GM18520 (cell line): ENCODE data around the gene GLP1R.

Experiments used
- ATAC-seq: cut with Tn5 transposase; IDR thresholded peaks from one replicate; pipeline ENCODE4 v1.9.1; 2021; ENCODE audit not compliant: unreplicated experiment

The GLP1R gene

DNA sequence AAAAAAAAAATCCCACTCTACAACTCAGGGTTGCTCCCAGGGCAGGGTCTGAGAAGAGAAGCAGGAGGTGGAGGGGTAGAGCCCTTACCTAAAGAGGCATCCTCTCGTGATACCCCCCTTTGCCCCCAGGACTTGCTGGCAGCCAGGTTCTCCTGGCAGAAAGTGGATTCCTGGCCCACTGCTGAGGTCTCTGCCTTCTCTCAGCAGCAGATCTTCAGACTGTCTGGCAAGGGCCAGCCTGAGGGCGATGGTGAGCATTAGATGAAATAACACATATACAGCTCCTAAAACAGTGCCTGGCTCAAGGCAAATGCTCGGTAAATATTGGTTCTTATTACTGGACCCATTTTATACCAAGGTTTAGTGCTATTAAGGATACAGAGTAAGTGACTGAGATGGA is 4.8 kb upstream of the GLP1R start:
- ATAC-seq, result no peak

DNA sequence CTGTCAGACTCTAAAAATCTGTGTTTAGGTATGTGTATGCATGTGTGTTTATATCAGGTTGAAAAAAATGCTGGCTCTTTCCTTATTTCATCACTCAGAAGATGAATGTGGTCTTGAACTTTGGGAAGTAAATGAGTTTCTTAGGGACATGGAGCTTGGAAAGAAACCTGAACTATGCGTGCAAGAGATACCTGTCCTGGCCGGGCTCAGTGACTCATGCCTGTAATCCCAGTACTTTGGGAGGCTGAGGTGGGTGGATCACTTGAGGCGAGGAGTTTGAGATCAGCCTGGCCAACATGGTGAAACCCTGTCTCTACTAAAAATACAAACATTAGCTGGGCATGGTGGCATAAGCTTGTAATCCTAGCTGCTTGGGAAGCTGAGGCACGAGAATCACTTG is 4.4 kb upstream of the GLP1R start:
- no peak for ATAC-seq

DNA sequence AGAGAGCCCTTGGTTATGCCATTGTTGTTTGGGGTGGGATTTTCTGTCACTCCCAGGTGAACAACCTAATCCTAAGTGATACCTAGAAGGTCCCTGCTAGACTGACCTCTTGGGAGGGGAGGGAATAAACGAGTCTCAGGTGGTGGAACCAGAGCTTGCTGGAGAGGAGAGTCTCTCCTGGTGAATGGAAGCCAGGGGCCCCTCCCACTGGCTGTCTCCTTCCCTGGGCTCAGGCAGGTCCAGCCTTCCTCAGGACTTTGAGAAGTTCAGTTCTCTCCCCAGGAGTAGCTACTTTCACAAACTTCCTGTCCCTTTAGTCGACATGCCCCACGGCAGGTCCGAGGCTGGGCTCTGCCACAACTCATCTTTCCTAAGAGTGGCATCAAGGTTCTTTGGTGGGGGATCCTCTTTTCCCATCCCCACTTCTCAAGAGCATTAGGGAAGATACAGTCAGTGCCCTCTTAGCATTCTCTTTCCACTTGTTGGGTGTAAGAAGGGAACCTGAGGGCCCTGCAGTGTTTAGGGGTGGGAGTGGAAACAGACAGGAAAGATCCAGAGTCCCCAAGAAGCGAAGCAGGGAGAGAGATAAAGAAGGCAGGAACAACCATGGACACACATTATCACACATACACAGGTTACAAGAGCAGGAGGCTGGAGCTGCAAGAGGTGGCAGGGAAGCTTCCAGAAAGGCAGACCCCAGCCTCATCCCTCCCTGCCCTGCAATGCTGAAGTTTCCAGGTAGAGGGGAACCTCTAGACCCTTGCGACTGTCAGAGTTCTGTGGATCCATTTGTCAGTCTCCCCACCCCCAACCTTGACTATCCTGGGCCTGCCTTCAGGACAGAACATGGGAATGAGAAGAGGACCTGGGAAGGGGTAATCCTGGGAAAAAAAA is 900 bp upstream of the GLP1R start:
- ATAC-seq, result no peak

DNA sequence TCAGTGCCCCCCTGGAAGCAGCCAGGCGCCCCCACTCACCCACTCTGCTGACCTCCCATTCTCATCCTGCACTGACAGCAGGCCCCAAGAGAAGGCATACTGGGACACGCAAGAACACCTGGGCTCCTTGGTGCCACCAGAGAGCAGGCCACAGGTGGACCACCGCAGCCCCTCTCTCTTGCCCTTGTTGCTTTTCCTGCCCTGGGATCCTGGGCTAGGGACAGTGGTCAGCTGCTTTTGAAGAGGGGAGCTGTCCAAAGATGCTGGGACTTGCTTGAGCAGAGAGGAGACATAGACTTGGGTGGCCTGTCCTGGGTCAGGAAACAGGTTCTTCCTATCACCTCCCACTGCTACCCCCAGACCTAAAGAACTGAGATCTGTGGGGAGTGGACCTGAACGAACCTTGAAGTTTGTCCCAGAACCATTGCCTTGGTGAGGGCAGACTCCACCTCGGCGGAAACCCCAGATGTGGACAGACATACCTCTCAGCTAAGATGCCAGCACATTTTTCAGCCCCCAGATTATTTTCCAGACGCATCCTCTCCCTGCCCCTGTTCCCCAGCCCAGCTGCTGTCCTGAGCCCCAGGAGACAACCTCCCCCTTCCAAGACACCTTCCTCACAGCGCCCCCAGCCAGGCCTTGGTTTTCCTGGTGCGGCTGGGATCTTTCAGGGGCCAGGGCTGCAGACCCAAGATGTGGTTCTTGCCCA is 1.1 kb downstream of the GLP1R start:
- ATAC-seq, result no peak

DNA sequence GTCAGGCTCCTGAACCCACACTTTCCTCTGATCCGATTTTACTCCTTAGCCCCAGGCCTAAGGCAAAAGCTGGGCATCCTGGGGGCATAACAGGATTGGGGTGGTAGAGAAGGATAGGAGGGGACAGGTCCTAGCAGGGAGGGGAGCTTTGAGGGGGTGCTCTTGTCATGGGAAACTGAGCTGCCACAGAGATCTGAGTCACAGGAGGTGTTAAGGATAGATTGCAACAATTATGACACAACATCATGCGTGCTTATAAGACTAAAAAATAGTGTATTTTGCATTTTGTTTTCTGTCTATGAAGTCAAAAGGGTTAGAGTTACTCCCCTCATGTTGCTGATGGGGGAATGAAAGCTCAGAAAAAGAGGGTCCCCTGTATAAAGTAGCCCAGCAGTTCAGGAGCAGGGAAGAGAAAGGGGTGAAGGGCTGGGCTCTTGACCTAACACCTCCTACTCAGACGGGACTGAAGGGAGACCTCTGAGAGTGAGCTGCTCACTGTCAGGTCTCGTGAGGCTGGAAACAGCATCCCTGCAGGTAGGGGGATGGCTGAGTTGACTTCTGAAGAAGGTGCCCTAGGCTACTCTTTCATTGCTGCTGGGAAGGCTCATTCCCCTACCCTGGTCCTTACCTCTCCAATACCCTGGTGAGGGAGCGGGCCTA is 2.0 kb downstream of the GLP1R start:
- no peak for ATAC-seq

GRCh38 chr6:39051399-39052122 is 3.0 kb downstream of the GLP1R start:
- ATAC-seq, result no peak

DNA sequence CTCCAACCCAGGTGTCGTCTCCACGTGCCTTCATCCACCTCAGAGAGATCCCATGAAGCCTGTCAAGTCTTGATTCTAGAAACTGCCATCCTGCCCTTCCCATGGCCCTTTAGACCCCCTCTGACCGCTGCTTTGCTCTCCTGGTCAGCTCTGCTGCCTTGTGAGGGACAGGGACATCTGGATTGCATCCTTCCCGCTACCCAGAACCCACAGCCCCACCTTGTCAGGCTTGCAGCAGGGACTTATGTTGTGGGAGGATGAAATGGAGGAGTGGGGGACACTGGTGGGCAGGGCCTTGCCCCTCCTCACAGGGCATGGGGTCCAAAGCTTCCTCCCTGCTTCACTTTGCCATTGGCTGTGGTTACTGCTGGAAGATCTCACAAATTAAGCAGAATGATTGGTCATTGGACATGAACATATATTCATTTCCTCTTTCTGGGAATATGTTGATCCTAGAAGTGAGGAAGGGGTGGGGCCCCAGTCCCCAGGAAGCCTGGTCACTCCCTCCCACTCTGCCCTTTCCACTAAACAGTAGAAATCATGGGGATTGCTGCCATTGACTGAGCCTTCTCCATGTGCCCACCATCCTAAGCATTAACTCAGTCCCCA is 4.5 kb downstream of the GLP1R start:
- no peak for ATAC-seq

- no peak for ATAC-seq
These were observed 5.4 kb downstream of the GLP1R start for GRCh38 chr6:39053854-39054576.

DNA sequence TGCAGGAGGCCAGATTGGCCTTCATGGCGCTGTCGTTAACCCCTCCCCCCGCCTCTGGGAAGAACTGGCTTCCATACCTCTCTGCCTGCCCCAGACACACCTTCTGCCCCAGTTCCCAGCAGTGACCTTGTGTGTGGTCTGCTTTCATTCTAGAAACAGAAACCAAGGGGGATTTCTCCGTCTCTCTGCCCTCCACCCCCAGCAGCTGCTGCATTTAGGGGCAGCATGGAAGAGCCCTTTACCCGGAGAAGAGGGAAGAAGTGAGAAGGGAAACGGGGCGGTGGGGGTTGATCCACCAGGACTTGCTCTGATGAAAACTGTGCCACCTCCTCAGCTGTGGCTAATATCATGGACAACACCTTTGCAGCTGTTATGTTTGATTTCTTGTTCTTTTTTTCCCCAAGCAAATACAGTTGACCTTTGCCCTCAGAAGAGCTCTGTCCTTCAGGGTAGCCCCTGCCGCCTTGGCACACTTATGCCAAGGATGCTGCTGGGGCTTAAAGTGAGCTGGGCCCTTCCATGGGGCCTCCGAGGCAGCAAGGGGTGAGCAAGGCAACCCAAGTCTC is 6.1 kb downstream of the GLP1R start:
- no peak for ATAC-seq

- no peak for ATAC-seq
These were observed 7.1 kb downstream of the GLP1R start for GRCh38 chr6:39055661-39056060.

- no peak for ATAC-seq
These were observed 7.6 kb downstream of the GLP1R start for GRCh38 chr6:39056191-39056590.

DNA sequence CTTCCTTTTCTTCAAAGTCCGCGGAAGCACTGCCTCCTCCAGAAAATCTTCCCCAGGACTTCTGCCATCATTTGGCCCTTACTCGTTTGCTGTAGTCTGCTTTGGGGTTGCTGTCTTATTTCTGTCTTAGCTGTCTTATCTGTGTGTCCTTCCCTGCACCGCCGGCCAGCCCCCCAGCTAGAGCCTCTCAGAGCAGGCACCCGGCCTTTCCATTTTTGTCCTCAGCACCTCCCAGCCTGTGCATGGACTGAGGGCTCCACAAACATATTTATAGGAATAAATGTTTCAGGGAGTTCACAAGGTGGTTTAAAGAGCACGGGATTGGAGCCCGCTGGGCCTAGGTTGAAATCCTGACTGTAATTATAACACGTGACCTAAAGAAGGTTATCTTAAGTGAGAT is 8.1 kb downstream of the GLP1R start:
- ATAC-seq, result no peak

DNA sequence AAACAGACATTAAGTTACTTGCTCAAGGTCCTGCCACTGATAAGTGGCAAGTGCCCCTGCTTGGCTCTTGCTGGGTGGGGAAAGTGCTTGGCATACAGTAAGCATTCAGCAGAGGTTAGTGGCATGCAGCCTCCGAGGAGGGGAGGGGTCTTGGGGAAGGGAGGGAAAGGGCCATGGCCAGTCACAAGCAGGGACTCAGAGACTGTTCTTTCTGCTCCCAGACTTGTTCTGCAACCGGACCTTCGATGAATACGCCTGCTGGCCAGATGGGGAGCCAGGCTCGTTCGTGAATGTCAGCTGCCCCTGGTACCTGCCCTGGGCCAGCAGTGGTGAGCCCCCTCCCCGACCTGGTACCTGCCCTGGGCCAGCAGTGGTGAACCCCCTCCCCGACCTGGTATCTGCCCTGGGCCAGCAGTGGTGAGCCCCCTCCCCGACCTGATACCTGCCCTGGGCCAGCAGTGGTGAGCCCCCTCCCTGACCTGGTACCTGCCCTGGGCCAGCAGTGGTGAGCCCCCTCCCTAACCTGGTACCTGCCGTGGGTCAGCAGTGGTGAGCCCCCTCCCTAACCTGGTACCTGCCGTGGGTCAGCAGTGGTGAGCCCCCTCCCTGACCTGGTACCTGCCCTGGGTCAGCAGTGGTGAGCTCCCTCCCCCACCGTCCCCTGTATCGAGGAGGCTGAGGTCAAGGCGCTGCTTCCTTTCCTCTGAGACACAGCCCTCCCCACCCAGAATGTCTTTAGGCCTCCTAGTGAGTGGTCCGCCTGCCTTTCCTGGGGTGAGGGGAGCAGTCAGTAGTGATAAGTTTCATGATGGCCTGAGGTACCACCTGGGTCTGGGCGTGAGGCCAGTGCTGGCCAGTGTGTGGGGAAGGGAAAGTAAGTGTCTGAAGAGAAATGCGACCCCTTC is 8.9 kb downstream of the GLP1R start:
- ATAC-seq, result no peak

- no peak for ATAC-seq
These were observed 10.0 kb downstream of the GLP1R start for GRCh38 chr6:39058471-39059147.

GRCh38 chr6:39059496-39060310 is 11.1 kb downstream of the GLP1R start:
- no peak for ATAC-seq

GRCh38 chr6:39060467-39061160 is 12.0 kb downstream of the GLP1R start:
- no peak for ATAC-seq

DNA sequence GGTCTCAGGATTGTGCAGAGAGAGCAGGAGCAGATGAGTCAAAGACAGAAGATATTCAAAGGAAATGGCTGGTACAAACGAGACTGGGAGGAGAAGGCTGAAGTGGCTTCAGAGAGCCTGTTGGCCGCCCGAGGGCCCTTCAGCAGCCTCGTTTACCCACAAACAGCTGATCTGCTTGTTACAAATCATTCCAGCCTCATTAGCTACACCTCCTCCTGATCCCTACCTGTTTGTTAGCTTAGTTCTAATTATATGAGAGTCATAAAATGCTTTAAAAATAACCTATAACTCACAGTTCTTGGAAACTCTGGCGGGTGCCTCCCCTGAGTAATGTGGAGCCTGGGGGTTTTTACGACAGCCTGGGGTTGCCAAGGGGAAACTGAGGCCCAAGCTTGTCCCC is 12.6 kb downstream of the GLP1R start:
- ATAC-seq, result no peak
